GM12878 (cell line): ENCODE data around the gene CATSPERZ. TPM values are rescaled to one million over a fixed set of nuclear protein-coding genes. Genes with fewer than 3 reads are reported as not detected.

Experiments used
- ATAC-seq: fragments of 200-7000 bp; cut with Tn5 transposase; 3 replicates; pipeline ENCODE4 v1.9.1; 2020; ENCODE audit warnings: mild to moderate bottlenecking, moderate library complexity
- BruUV-seq: library from RNA; stranded (reverse); fragments of 400-500 nt; replicated peaks from 2 replicates; lab custom pipeline; 2021; lab: Mats Ljungman, UMichigan
- CTCF ChIA-PET: fragments of 300-600 bp; sonication (Branson Sonifier 250); formaldehyde crosslinking; extraction: SDS; loops from one replicate; lab custom pipeline; 2021; ENCODE audit warnings: inconsistent platforms; lab: Yijun Ruan, JAX
- POLR2A ChIA-PET: fragments of 350-600 bp; formaldehyde crosslinking; extraction: SDS; loops from one replicate; lab custom pipeline; 2021; ENCODE audit warnings: inconsistent platforms; lab: Charles Lee
- RAD21 ChIA-PET: fragments of 300-600 bp; sonication (Branson Sonifier 250); formaldehyde crosslinking; loops from one replicate; lab custom pipeline; 2023; ENCODE audit warnings: antibody characterized with exemption; ENCODE audit not compliant: unreplicated experiment; lab: Charles Lee
- SMC1A ChIA-PET: fragments of 300-600 bp; sonication (Branson Sonifier 250); formaldehyde crosslinking; loops from one replicate; lab custom pipeline; 2023; ENCODE audit not compliant: unreplicated experiment, uncharacterized antibody; lab: Charles Lee
- DNase-seq: peaks from one replicate; pipeline ENCODE4 v3.0.0-alpha.2; 2011; ENCODE audit warnings: low read depth, low spot score
- FAIRE-seq: peaks from 3 replicates; lab custom pipeline; 2011; peaks lifted over from hg19 to GRCh38; lab: Jason Lieb, UNC
- H2AFZ ChIP-seq: 2 replicates; pipeline ENCODE4 v1.6.0; 2011; ENCODE audit warnings: low read depth, low read length, control low read depth; ENCODE audit not compliant: control insufficient read depth
- H3K27ac ChIP-seq: 2 replicates; pipeline ENCODE4 v1.5.1; 2011; ENCODE audit warnings: control low read depth; ENCODE audit not compliant: control insufficient read depth, insufficient read depth
- H3K27me3 ChIP-seq, 2 experiments: replicated peaks in 1 of 2; 2 replicates each; pipeline versions ENCODE4 v1.6.0 to v1.6.1; 2011; ENCODE audit warnings: low read length in 1 of 2; ENCODE audit not compliant: control insufficient read depth in 2 of 2, insufficient read depth in 2 of 2
- H3K36me3 ChIP-seq, 2 experiments: 2 replicates each; pipeline ENCODE4 v1.5.1; 2011; ENCODE audit warnings: low read length in 1 of 2; ENCODE audit not compliant: control insufficient read depth in 2 of 2, insufficient read depth in 2 of 2
- H3K4me1 ChIP-seq: 2 replicates; pipeline ENCODE4 v1.6.1; 2011; ENCODE audit warnings: mild to moderate bottlenecking, low read length, moderate library complexity, mixed read lengths; ENCODE audit not compliant: control insufficient read depth, insufficient read depth
- H3K4me2 ChIP-seq: 2 replicates; pipeline ENCODE4 v1.6.0; 2011; ENCODE audit warnings: control low read depth; ENCODE audit not compliant: control insufficient read depth, insufficient read depth
- H3K4me3 ChIP-seq: fragments of 200-600 bp; sonication (generic); 2 replicates; pipeline ENCODE4 v1.5.1; 2016
- H3K79me2 ChIP-seq: 2 replicates; pipeline ENCODE4 v1.6.0; 2011; ENCODE audit warnings: low read length; ENCODE audit not compliant: control insufficient read depth, insufficient read depth
- H3K9ac ChIP-seq: 2 replicates; pipeline ENCODE4 v1.8.0; 2011; ENCODE audit warnings: low read length, control low read depth, mixed read lengths; ENCODE audit not compliant: control insufficient read depth, insufficient read depth
- H3K9me3 ChIP-seq: replicated peaks from 3 replicates; pipeline ENCODE4 v1.5.1; 2011; ENCODE audit warnings: mild to moderate bottlenecking, low read length; ENCODE audit not compliant: control insufficient read depth, insufficient read depth
- H4K20me1 ChIP-seq: 2 replicates; pipeline ENCODE4 v1.6.0; 2011; ENCODE audit not compliant: control insufficient read depth, insufficient read depth
- ATF2 ChIP-seq: IDR thresholded peaks from 2 replicates; pipeline ENCODE4 v1.6.1; 2012; ENCODE audit warnings: low read length, inconsistent platforms
- BACH1 ChIP-seq: fragments of 450-650 bp; IDR thresholded peaks from 2 replicates; pipeline ENCODE4 v1.6.1; 2017; ENCODE audit warnings: mild to moderate bottlenecking, borderline replicate concordance
- BHLHE40 ChIP-seq, 2 experiments: fragments of 450-650 bp in 1 of 2; IDR thresholded peaks; 2 replicates each; pipeline ENCODE4 v1.6.1; 2011 to 2017; ENCODE audit warnings: low read depth in 2 of 2, borderline replicate concordance in 1 of 2, improper control_type of control experiment in 1 of 2, low read length in 1 of 2, mild to moderate bottlenecking in 1 of 2
- CBFB ChIP-seq: IDR thresholded peaks from 2 replicates; pipeline ENCODE4 v1.6.1; 2016; ENCODE audit warnings: antibody characterized with exemption, low read depth
- CBX5 ChIP-seq: sonication (generic); IDR thresholded peaks from 2 replicates; pipeline ENCODE4 v1.6.1; 2016; ENCODE audit warnings: low read depth, moderate library complexity, mild to moderate bottlenecking, inconsistent platforms
- FOXK2 ChIP-seq: fragments of 450-650 bp; IDR thresholded peaks from 2 replicates; pipeline ENCODE4 v1.6.1; 2017; ENCODE audit warnings: mild to moderate bottlenecking, moderate library complexity
- FOXM1 ChIP-seq: IDR thresholded peaks from 2 replicates; pipeline ENCODE4 v1.6.1; 2012; ENCODE audit warnings: low read depth, mild to moderate bottlenecking, inconsistent platforms, low read length, moderate library complexity
- GABPA ChIP-seq: IDR thresholded peaks from 2 replicates; pipeline ENCODE4 v1.6.1; 2014; ENCODE audit warnings: antibody characterized with exemption, low read depth, mild to moderate bottlenecking, inconsistent platforms
- IKZF1 ChIP-seq: fragments of 450-650 bp; conservative IDR thresholded peaks from 2 replicates; pipeline ENCODE4 v1.6.1; 2017; ENCODE audit warnings: antibody characterized with exemption, mild to moderate bottlenecking
- IRF4 ChIP-seq: IDR thresholded peaks from 2 replicates; pipeline ENCODE4 v1.6.1; 2011; ENCODE audit warnings: low read depth, low read length
- MEF2B ChIP-seq: fragments of 450-650 bp; IDR thresholded peaks from 2 replicates; pipeline ENCODE4 v1.6.1; 2018; ENCODE audit warnings: mild to moderate bottlenecking, moderate library complexity; ENCODE audit not compliant: partially characterized antibody, poor library complexity, severe bottlenecking
- NR2C2 ChIP-seq: IDR thresholded peaks from 2 replicates; pipeline ENCODE4 v1.6.1; 2011; ENCODE audit warnings: borderline replicate concordance, low read depth; ENCODE audit not compliant: control insufficient read depth, insufficient read length
- SKIL ChIP-seq: fragments of 450-650 bp; IDR thresholded peaks from 2 replicates; pipeline ENCODE4 v1.6.1; 2017; ENCODE audit warnings: mild to moderate bottlenecking, low read depth, inconsistent platforms; ENCODE audit not compliant: poor library complexity, severe bottlenecking
- SMAD5 ChIP-seq: IDR thresholded peaks from 2 replicates; pipeline ENCODE4 v1.6.1; 2016; ENCODE audit warnings: antibody characterized with exemption, low read depth
- STAT3 ChIP-seq: IDR thresholded peaks from 2 replicates; pipeline ENCODE4 v1.6.1; 2011; ENCODE audit warnings: low read depth, low read length, improper control_type of control experiment
- SUPT20H ChIP-seq: IDR thresholded peaks from 2 replicates; pipeline ENCODE4 v1.6.1; 2011; ENCODE audit warnings: low read depth, mild to moderate bottlenecking, low read length, moderate library complexity, borderline replicate concordance; ENCODE audit not compliant: control insufficient read depth
- SUZ12 ChIP-seq: fragments of 200-600 bp; sonication (generic); IDR thresholded peaks from one replicate; pipeline ENCODE4 v1.6.1; 2018; ENCODE audit warnings: antibody characterized with exemption, mild to moderate bottlenecking; ENCODE audit not compliant: unreplicated experiment
- TBL1XR1 ChIP-seq: IDR thresholded peaks from 2 replicates; pipeline ENCODE4 v1.6.1; 2012; ENCODE audit warnings: low read depth, low read length, improper control_type of control experiment
- USF1 ChIP-seq: IDR thresholded peaks from 2 replicates; pipeline ENCODE4 v1.6.1; 2011; ENCODE audit warnings: borderline replicate concordance, low read depth, mild to moderate bottlenecking, moderate library complexity, mixed read lengths, low read length; ENCODE audit not compliant: insufficient read depth; ENCODE audit errors: extremely low read length
- WRNIP1 ChIP-seq: IDR thresholded peaks from 2 replicates; pipeline ENCODE4 v1.6.1; 2011; ENCODE audit warnings: low read depth, low read length, improper control_type of control experiment, borderline replicate concordance
- WGBS: methylation state at CpG from one replicate; pipeline ENCODE4 v1.1.6; 2016; ENCODE audit warnings: low lambda C conversion rate; ENCODE audit not compliant: insufficient replicate concordance, insufficient coverage; ENCODE audit errors: missing lambda C conversion rate; 5-methylcytosine and 5-hydroxymethylcytosine counted together
- in situ Hi-C: fragments of 300-500 bp; cut with MboI; formaldehyde crosslinking; loops from 9 replicates; pipeline ENCODE4 v1.14.3; 2018; ENCODE audit warnings: mixed read lengths
- intact Hi-C: fragments of 100-400 bp; cut with micrococcal nuclease; formaldehyde crosslinking; loops from one replicate; pipeline ENCODE4 v1.14.2; 2022; ENCODE audit not compliant: unreplicated experiment
- polyA plus RNA-seq, 11 experiments: library from polyadenylated mRNA; depleted of rRNA in 4 of 11; unstranded in 6 of 11; stranded (reverse) in 5 of 11; fragments of >200 nt; fragmentation: Nextera tagmentation in 4 of 11; fragmentation: Illumina TruSeq in 1 of 11; extraction: Ambion mirVana in 4 of 11; extraction: Trizol in 1 of 11; gene quantifications; 1 replicate in 1 of 11; 2 replicates in 10 of 11; pipeline versions ENCODE4 v1.2.1 to v1.2.3, GENCODE V29; 2011 to 2016; ENCODE audit warnings: inconsistent platforms in 2 of 11, missing spikeins in 2 of 11, low read depth in 1 of 11
- total RNA-seq, 4 experiments: library from RNA; depleted of rRNA in 3 of 4; stranded (reverse); fragments of >200 nt in 3 of 4; fragmentation: Illumina TruSeq in 1 of 4; extraction: Trizol in 1 of 4; gene quantifications; 2 replicates each; pipeline versions ENCODE4 v1.2.1 to v1.2.3, GENCODE V29; 2013 to 2021

Gene CATSPERZ
- total and polyA plus RNA-seq, 10 of the 15 experiments (the other 5 are each of a cell fraction or from before 2014, with no cell fraction given), result 0.12 to 0.31 TPM; not detected in 8

GRCh38 chr11:64261556-64262080 is 38.5 kb upstream of the CATSPERZ start:
- no peak for ATAC-seq
- Histone ChIP-seq H3K4me3 (no peak overlapping the region), H2AFZ (no peak overlapping the region), H3K4me1 (peaks cover 11% of the 10 kb centered on the region), H3K27me3 (no peaks in the 10 kb centered on the region)
- in situ Hi-C loops, result no loop called here
- RAD21 ChIA-PET, result interaction anchor here (0.5 kb wide), 1 partner anchor 48 kb away, joined by 3 read pairs; no protein-coding TSS in a partner anchor
- TF ChIP-seq SKIL, result no peak
- TF ChIP-seq STAT3, result no peak
- no peak for TF ChIP-seq NR2C2
- no peak for TF ChIP-seq BHLHE40 (IDR thresholded peaks at IDR 0.05; ENCODE audit: borderline replicate concordance in 1 of 2, low read depth in 2 of 2, low read length in 1 of 2)
- no peak for TF ChIP-seq SUZ12
- TF ChIP-seq FOXM1, result no peak
- no peak for TF ChIP-seq BACH1
- TF ChIP-seq CBX5, result no peak
- TF ChIP-seq WRNIP1, result no peak
- TF ChIP-seq ATF2, result no peak
- TF ChIP-seq GABPA, result no peak
- TF ChIP-seq FOXK2, result no peak
- TF ChIP-seq CBFB, result no peak
- no peak for TF ChIP-seq IRF4
- no peak for TF ChIP-seq TBL1XR1
- TF ChIP-seq USF1, result no peak
- no peak for TF ChIP-seq SUPT20H
- no peak for TF ChIP-seq SMAD5
- no peak for TF ChIP-seq MEF2B
- TF ChIP-seq IKZF1, result no peak
- TF ChIP-seq, all 136 proteins: peak for 0
- peaks cover 0 to 5% of the 10 kb centered on the region in 2 experiments; a peak in 2 of 4 replicates for H3K36me3 ChIP-seq
- intact Hi-C loops, result no loop called here
- SMC1A ChIA-PET, result no interaction called here
- H3K79me2 ChIP-seq, result no peaks in the 10 kb centered on the region
- H3K9me3 ChIP-seq, result no peaks in the 10 kb centered on the region
- H3K27ac ChIP-seq, result no peak overlapping the region
- DNase-seq (no peak), FAIRE-seq (no peak)
- CTCF ChIA-PET, result interaction anchor here (1.5 to 2.0 kb wide), 3 partner anchors 10 to 39 kb away, joined by 4 to 9 read pairs (median 5); partner anchors contain the start of gene PLCB3
- BruUV-seq, result no TSS peak
- no peak overlapping the region for H3K4me2 ChIP-seq
- no peaks in the 10 kb centered on the region for H4K20me1 ChIP-seq
- WGBS, result 86% methylated on average over 18 of the region's 18 CpGs
- H3K9ac ChIP-seq, result no peak overlapping the region
- POLR2A ChIA-PET, result no interaction called here
